ENCODE data around the gene OAS2. TPM values are rescaled to one million over a fixed set of nuclear protein-coding genes. Genes with fewer than 3 reads are reported as not detected.

Gene OAS2, protein sequence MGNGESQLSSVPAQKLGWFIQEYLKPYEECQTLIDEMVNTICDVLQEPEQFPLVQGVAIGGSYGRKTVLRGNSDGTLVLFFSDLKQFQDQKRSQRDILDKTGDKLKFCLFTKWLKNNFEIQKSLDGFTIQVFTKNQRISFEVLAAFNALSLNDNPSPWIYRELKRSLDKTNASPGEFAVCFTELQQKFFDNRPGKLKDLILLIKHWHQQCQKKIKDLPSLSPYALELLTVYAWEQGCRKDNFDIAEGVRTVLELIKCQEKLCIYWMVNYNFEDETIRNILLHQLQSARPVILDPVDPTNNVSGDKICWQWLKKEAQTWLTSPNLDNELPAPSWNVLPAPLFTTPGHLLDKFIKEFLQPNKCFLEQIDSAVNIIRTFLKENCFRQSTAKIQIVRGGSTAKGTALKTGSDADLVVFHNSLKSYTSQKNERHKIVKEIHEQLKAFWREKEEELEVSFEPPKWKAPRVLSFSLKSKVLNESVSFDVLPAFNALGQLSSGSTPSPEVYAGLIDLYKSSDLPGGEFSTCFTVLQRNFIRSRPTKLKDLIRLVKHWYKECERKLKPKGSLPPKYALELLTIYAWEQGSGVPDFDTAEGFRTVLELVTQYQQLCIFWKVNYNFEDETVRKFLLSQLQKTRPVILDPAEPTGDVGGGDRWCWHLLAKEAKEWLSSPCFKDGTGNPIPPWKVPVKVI
- total RNA-seq: 3.1 and 11.1 TPM in 2 replicates

DNA sequence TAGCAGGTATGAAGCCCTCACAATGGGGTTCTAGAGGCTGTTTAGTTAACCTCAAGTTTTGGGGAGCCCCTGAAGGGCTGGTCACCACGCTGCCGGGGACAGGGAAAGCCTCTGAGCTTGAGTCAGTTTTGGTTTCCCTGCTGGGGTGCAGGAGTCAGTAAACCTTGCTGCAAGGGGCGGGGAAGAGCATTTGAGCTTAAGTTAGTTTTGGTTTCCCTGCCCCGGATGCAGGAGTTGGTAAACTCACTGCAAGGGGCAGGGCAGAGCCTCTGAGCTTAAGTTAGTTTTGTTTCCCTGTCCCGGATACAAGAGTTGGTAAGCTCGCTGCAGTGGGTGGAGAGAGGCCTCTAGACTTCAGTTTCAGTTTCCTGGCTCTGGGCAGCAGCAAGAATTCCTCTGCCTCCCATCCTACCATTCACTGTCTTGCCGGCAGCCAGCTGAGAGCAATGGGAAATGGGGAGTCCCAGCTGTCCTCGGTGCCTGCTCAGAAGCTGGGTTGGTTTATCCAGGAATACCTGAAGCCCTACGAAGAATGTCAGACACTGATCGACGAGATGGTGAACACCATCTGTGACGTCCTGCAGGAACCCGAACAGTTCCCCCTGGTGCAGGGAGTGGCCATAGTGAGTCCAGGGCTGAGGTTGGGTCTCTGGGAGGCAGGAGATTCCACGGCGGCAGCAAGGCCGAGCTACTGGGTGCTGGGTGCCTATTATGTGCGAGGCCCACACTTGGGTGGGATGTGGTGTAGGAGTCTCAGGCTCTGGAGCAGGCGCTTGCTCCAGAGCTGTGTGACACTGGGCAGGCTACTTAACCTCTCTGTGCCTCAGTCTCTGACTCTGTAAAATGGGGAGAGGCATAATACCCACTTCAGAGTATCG, at the start of gene OAS2:
TSS of gene OAS2 (plus strand) at position 357 of the 878 bp plus-strand sequence. CDS start at position 447, 90 bp downstream.

DNA sequence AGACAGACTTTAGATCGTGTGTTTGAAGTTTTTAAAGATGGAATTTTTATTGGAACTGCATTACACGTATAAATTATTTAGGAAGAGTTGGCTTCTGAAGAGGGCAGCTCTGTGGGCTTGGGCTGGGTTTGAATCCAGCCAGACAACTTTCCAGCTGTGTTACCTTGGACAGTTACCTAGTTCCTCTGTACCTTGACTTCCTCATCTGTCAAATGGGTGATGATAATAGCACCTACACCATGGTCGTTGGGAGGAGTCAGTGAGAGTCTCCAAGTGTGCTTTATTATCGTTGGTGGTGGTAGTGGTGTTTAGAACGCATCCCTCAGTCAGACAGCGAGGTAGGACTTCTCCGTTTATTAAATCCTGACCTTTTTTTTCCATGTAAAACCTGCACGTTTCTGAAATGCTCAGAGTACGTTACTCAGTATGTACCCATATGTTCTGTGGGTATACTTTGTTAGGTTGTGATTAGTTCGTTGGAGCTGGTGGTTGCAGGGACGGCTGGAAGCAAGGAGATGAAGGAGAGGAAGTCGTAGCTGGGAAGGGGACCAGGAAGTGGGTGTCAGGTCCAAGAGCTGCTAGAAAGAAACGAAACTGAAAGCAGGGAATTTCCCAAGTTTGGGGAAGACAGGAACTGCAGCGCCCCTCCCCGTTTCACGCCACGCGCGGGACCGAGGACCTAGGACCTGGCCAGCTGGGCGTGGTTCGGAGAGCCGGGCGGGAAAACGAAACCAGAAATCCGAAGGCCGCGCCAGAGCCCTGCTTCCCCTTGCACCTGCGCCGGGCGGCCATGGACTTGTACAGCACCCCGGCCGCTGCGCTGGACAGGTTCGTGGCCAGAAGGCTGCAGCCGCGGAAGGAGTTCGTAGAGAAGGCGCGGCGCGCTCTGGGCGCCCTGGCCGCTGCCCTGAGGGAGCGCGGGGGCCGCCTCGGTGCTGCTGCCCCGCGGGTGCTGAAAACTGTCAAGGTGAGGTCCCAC, 40.3 kb upstream of the OAS2 start, which contains the start of gene OAS3:
TSS of gene OAS3 (plus strand) at position 734 of the 979 bp plus-strand sequence. CDS start at position 791, 57 bp downstream.

DNA sequence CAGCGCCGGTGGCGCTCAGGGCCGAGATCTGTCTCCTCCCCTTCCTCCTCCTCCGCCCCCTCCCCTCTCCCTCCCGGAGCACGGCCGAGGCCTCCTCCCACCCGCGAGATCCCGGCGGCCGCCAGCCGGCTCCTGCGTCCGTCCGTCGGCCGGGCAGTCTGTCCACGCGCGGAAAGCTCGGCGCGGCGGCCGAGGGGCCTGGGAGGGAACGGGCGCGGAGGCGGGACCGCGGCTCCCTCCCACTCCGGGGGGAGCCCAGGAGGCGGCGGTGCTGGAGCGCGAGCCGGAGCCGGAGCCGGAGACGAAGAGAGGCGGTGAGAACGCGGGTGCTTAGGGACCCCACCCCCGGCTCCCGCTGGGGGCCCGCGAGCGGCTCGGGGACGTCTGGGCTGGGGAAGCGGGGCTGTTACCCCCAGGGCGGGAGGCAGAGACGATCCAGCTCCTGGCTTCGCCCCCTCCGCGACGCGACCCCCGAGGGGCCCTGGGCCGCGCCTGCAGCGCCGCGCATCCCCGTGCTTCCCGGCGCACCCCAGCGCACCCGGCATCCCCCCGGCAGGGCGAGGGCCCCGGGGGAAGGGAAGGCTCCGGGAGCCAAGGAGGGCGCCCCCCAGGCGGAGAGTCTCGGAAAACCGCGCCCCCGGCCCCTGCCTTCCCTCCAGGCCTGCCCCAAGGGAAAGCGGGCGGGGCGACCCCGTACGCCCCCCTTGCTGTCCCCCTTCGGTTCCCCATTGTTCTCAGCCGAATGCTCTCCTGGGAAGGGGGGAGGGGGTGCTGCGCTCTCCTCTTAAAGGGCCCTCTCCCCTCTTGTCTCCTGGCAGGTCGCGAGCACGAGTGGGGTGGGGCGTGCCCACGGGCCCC, 78.5 kb downstream of the OAS2 start, which contains the start of gene DTX1:
TSS of gene DTX1 (plus strand) at position 100 of the 858 bp plus-strand sequence. CDS start 1,463 bp downstream, outside the sequence.

Other genes with a start within 250 kb of the OAS2 start
- gene RPH3A, start 186.8 kb upstream of the OAS2 start, total RNA-seq: not detected in 2 replicates
- gene OAS1, start 71.6 kb upstream of the OAS2 start, total RNA-seq: 5.1 and 12.0 TPM in 2 replicates
- gene OAS3, start 40.0 kb upstream of the OAS2 start, total RNA-seq: 4.8 and 16.0 TPM in 2 replicates
- gene DTX1, start 78.2 kb downstream of the OAS2 start, total RNA-seq: not detected in 2 replicates
- 0.68 and 1.8 TPM in 2 replicates for gene RASAL1, start 157.2 kb downstream of the OAS2 start, total RNA-seq
- gene CFAP73, start 171.2 kb downstream of the OAS2 start, total RNA-seq: not detected in 2 replicates
- gene DDX54, start 207.0 kb downstream of the OAS2 start, total RNA-seq: 41.0 and 46.9 TPM in 2 replicates
- 18.5 and 30.8 TPM in 2 replicates for gene RITA1, start 207.2 kb downstream of the OAS2 start, total RNA-seq
- gene TPCN1, start 242.9 kb downstream of the OAS2 start, total RNA-seq: 7.9 and 32.4 TPM in 2 replicates